H9 (cell line): ENCODE data around the gene DPP10. TPM values are rescaled to one million over a fixed set of nuclear protein-coding genes. Genes with fewer than 3 reads are reported as not detected.

Experiments used
- DNase-seq: peaks from one replicate; pipeline ENCODE4 v3.0.0-alpha.2; 2017
- H2AFZ ChIP-seq: one replicate; pipeline ENCODE4 v1.6.1; 2013; ENCODE audit warnings: mild to moderate bottlenecking, low read length, control low read depth, moderate library complexity
- H2AK5ac ChIP-seq: 2 replicates; pipeline ENCODE4 v1.6.1; 2013; ENCODE audit warnings: low read length, control low read depth, mixed read lengths; ENCODE audit not compliant: insufficient read length
- H2BK120ac ChIP-seq: one replicate; pipeline ENCODE4 v1.6.1; 2013; ENCODE audit warnings: low read depth, mild to moderate bottlenecking, low read length, control low read depth, inconsistent platforms; ENCODE audit not compliant: poor library complexity, severe bottlenecking
- H2BK12ac ChIP-seq: 2 replicates; pipeline ENCODE4 v1.6.1; 2013; ENCODE audit warnings: low read length, control low read depth, mixed read lengths, low read depth; ENCODE audit not compliant: insufficient read length
- H2BK15ac ChIP-seq: 2 replicates; pipeline ENCODE4 v1.6.1; 2013; ENCODE audit warnings: low read depth, low read length, control low read depth
- H2BK20ac ChIP-seq: one replicate; pipeline ENCODE4 v1.6.1; 2013; ENCODE audit warnings: low read depth, mild to moderate bottlenecking, low read length, control low read depth, inconsistent platforms; ENCODE audit not compliant: poor library complexity, severe bottlenecking
- H2BK5ac ChIP-seq: 2 replicates; pipeline ENCODE4 v1.6.1; 2013; ENCODE audit warnings: low read length, control low read depth, mixed read lengths; ENCODE audit not compliant: insufficient read length
- H3K14ac ChIP-seq: 2 replicates; pipeline ENCODE4 v1.6.1; 2013; ENCODE audit warnings: low read length, control low read depth; ENCODE audit not compliant: insufficient read depth
- H3K18ac ChIP-seq: 2 replicates; pipeline ENCODE4 v1.6.1; 2013; ENCODE audit warnings: low read depth, mild to moderate bottlenecking, mixed read lengths, low read length, control low read depth; ENCODE audit not compliant: insufficient read length
- H3K23ac ChIP-seq: 2 replicates; pipeline ENCODE4 v1.6.1; 2013; ENCODE audit warnings: low read length, control low read depth, mixed read lengths, low read depth; ENCODE audit not compliant: insufficient read length
- H3K23me2 ChIP-seq: 2 replicates; pipeline ENCODE4 v1.6.1; 2013; ENCODE audit warnings: low read depth, mild to moderate bottlenecking, mixed read lengths, low read length, control low read depth; ENCODE audit not compliant: insufficient read length, poor library complexity, severe bottlenecking
- H3K27ac ChIP-seq: 2 replicates; pipeline ENCODE4 v1.5.1; 2013; ENCODE audit warnings: low read length, control low read depth, mixed read lengths, low read depth; ENCODE audit not compliant: insufficient read length
- H3K27me3 ChIP-seq: 2 replicates; pipeline ENCODE4 v1.6.1; 2013; ENCODE audit warnings: low read length, control low read depth, inconsistent platforms; ENCODE audit not compliant: insufficient read depth
- H3K4ac ChIP-seq: 2 replicates; pipeline ENCODE4 v1.6.1; 2013; ENCODE audit warnings: low read depth, mild to moderate bottlenecking, control low read depth, inconsistent platforms, low read length, moderate library complexity
- H3K4me1 ChIP-seq: 2 replicates; pipeline ENCODE4 v1.6.1; 2013; ENCODE audit warnings: low read length, control low read depth, inconsistent platforms; ENCODE audit not compliant: insufficient read depth
- H3K4me2 ChIP-seq: 2 replicates; pipeline ENCODE4 v1.6.1; 2013; ENCODE audit warnings: low read length, control low read depth, mixed read lengths; ENCODE audit not compliant: insufficient read length, insufficient read depth
- H3K56ac ChIP-seq: 2 replicates; pipeline ENCODE4 v1.6.1; 2013; ENCODE audit warnings: low read depth, mild to moderate bottlenecking, mixed read lengths, low read length, control low read depth; ENCODE audit not compliant: insufficient read length
- H3K79me1 ChIP-seq: 2 replicates; pipeline ENCODE4 v1.6.1; 2013; ENCODE audit warnings: low read depth, mild to moderate bottlenecking, moderate library complexity, low read length, control low read depth, inconsistent platforms; ENCODE audit not compliant: insufficient read depth, poor library complexity, severe bottlenecking
- H3K79me2 ChIP-seq: 2 replicates; pipeline ENCODE4 v1.6.1; 2013; ENCODE audit warnings: low read length, control low read depth, inconsistent platforms; ENCODE audit not compliant: insufficient read depth
- H3K9ac ChIP-seq: 2 replicates; pipeline ENCODE4 v1.6.1; 2013; ENCODE audit warnings: low read length, control low read depth, mixed read lengths; ENCODE audit not compliant: insufficient read length; ENCODE audit errors: extremely low read depth
- H3K9me3 ChIP-seq: one replicate; pipeline ENCODE4 v1.6.1; 2013; ENCODE audit warnings: low read depth, low read length, inconsistent platforms; ENCODE audit not compliant: control insufficient read depth
- H3T11ph ChIP-seq: one replicate; pipeline ENCODE4 v1.6.1; 2013; ENCODE audit warnings: mild to moderate bottlenecking, low read length, control low read depth, inconsistent platforms
- H4K20me1 ChIP-seq: one replicate; pipeline ENCODE4 v1.6.1; 2013; ENCODE audit not compliant: control insufficient read depth, insufficient read length, insufficient read depth
- H4K5ac ChIP-seq: 2 replicates; pipeline ENCODE4 v1.6.1; 2013; ENCODE audit warnings: low read depth, mild to moderate bottlenecking, mixed read lengths, low read length, control low read depth; ENCODE audit not compliant: insufficient read length
- H4K8ac ChIP-seq: replicated peaks from 2 replicates; pipeline ENCODE4 v1.6.1; 2013; ENCODE audit warnings: low read length, control low read depth, mixed read lengths, low read depth; ENCODE audit not compliant: insufficient read length
- H4K91ac ChIP-seq: 2 replicates; pipeline ENCODE4 v1.6.1; 2013; ENCODE audit warnings: low read depth, mild to moderate bottlenecking, moderate library complexity, mixed read lengths, low read length, control low read depth; ENCODE audit not compliant: insufficient read length
- H3K27ac Mint-ChIP-seq, 3 experiments: 2 replicates in 2 of 3; 3 replicates in 1 of 3; pipeline ENCODE4 v1.8.0; 2020 to 2021; ENCODE audit warnings: mixed read lengths in 3 of 3, mild to moderate bottlenecking in 1 of 3, moderate library complexity in 1 of 3
- H3K27me3 Mint-ChIP-seq: 2 replicates; pipeline ENCODE4 v1.8.0; 2021; ENCODE audit warnings: low read depth, mild to moderate bottlenecking, moderate library complexity, mixed read lengths
- H3K36me3 Mint-ChIP-seq, 3 experiments: 2 replicates in 2 of 3; 3 replicates in 1 of 3; pipeline ENCODE4 v1.8.0; 2020 to 2021; ENCODE audit warnings: low read depth in 3 of 3, mixed read lengths in 3 of 3; ENCODE audit not compliant: insufficient read depth in 1 of 3
- H3K4me1 Mint-ChIP-seq, 2 experiments: 2 replicates each; pipeline ENCODE4 v1.8.0; 2020; ENCODE audit warnings: mixed read lengths in 2 of 2
- H3K4me3 Mint-ChIP-seq, 2 experiments: 2 replicates in 1 of 2; 3 replicates in 1 of 2; pipeline ENCODE4 v1.8.0; 2020 to 2021; ENCODE audit warnings: mild to moderate bottlenecking in 2 of 2, mixed read lengths in 2 of 2, moderate library complexity in 1 of 2
- H3K9me3 Mint-ChIP-seq, 2 experiments: 2 replicates in 1 of 2; 3 replicates in 1 of 2; pipeline ENCODE4 v1.8.0; 2020; ENCODE audit warnings: mild to moderate bottlenecking in 2 of 2, mixed read lengths in 2 of 2, moderate library complexity in 1 of 2
- CTCF ChIP-seq: fragments of 200-600 bp; sonication (generic); conservative IDR thresholded peaks from 3 replicates; pipeline ENCODE4 v1.8.0; 2021; ENCODE audit warnings: antibody characterized with exemption, mild to moderate bottlenecking
- WGBS: extraction: QIAGEN DNeasy Blood & Tissue Kit; methylation state at CpG from one replicate; pipeline ENCODE4 v1.1.7; 2013; ENCODE audit warnings: missing lambda C conversion rate, low lambda C conversion rate, mixed read lengths; ENCODE audit not compliant: insufficient read length; ENCODE audit errors: extremely low coverage; 5-methylcytosine and 5-hydroxymethylcytosine counted together
- total RNA-seq: library from RNA; stranded (reverse); gene quantifications from 2 replicates; pipeline ENCODE4 v1.2.1, GENCODE V29; 2021

The DPP10 gene
- total RNA-seq, 1 experiment from 2014 or later: 11.3 TPM

GRCh38 chr2:115684345-115684744 is 1241.9 kb downstream of the DPP10 start:
- H3K79me2 ChIP-seq: no peaks in the 10 kb centered on the region
- H3K79me1 ChIP-seq: no peaks in the 10 kb centered on the region
- no peak overlapping the region for H4K5ac ChIP-seq
- H3K27ac Mint-ChIP-seq: no peak overlapping the region
- H4K91ac ChIP-seq: no peak overlapping the region
- H3K9me3 ChIP-seq: no peaks in the 10 kb centered on the region
- no peaks in the 10 kb centered on the region for H3K27me3 Mint-ChIP-seq
- no peak overlapping the region for H3K4me2 ChIP-seq
- no peak overlapping the region for H2BK120ac ChIP-seq
- H2AFZ ChIP-seq: no peak overlapping the region
- no peak overlapping the region for H3K18ac ChIP-seq
- H3K9ac ChIP-seq: no peak overlapping the region
- DNase-seq: no peak
- H3K27me3 ChIP-seq: no peaks in the 10 kb centered on the region
- no peak overlapping the region for H3K27ac ChIP-seq
- H3K4me3 Mint-ChIP-seq: no peak overlapping the region
- H3K4ac ChIP-seq: no peak overlapping the region
- H4K8ac ChIP-seq: no peak overlapping the region
- H3K23ac ChIP-seq: no peak overlapping the region
- H2BK12ac ChIP-seq: no peak overlapping the region
- peaks cover 2 to 4% of the 10 kb centered on the region in 2 experiments for H3K9me3 Mint-ChIP-seq
- H2AK5ac ChIP-seq: no peak overlapping the region
- no peaks in the 10 kb centered on the region for H3K4me1 ChIP-seq
- no peak overlapping the region for H3T11ph ChIP-seq
- no peaks in the 10 kb centered on the region for H3K4me1 Mint-ChIP-seq
- H2BK5ac ChIP-seq: no peak overlapping the region
- TF ChIP-seq CTCF: no peak
- no peaks in the 10 kb centered on the region for H3K23me2 ChIP-seq
- no peaks in the 10 kb centered on the region for H4K20me1 ChIP-seq
- H2BK15ac ChIP-seq: no peak overlapping the region
- peaks cover under 1 to 4% (median 2%) of the 10 kb centered on the region in 3 experiments; a peak in 4 of 7 replicates for H3K36me3 Mint-ChIP-seq
- H3K56ac ChIP-seq: no peak overlapping the region
- WGBS: no CpG with 5 or more reads among the region's 5 CpGs
- no peak overlapping the region for H2BK20ac ChIP-seq
- no peak overlapping the region for H3K14ac ChIP-seq
